Transverse colon (tissue), 4 donors: ENCODE results near the gene SLC22A3. TPM values are rescaled to one million over a fixed set of nuclear protein-coding genes. Genes with fewer than 3 reads are reported as not detected.

Source experiments
- DNase-seq: peaks from one replicate; pipeline ENCODE4 v3.0.0-alpha.2; 2019
- H3K27ac ChIP-seq, 4 donors: fragments of 200-600 bp; sonication (generic); 2 replicates each; pipeline ENCODE4 v1.5.1; 2016 to 2018; ENCODE audit warnings: inconsistent platforms in 4 of 4
- H3K27me3 ChIP-seq: fragments of 200-600 bp; sonication (generic); 2 replicates; pipeline ENCODE4 v1.5.1; 2017; ENCODE audit warnings: inconsistent platforms
- H3K36me3 ChIP-seq, 4 donors: fragments of 200-600 bp; sonication (generic); 2 replicates each; pipeline ENCODE4 v1.5.1; 2017 to 2019; ENCODE audit warnings: inconsistent platforms in 4 of 4
- H3K4me1 ChIP-seq, 4 donors: fragments of 200-600 bp; sonication (generic); 2 replicates each; pipeline ENCODE4 v1.5.1; 2017 to 2020; ENCODE audit warnings: inconsistent platforms in 4 of 4
- H3K4me3 ChIP-seq, 4 donors: fragments of 200-600 bp; sonication (generic); 1 replicate in 1 of 4; 2 replicates in 3 of 4; pipeline versions ENCODE4 v1.5.1 to v1.6.1; 2017 to 2019; ENCODE audit warnings: inconsistent platforms in 4 of 4
- H3K9me3 ChIP-seq, 2 donors: fragments of 200-600 bp; sonication (generic); 2 replicates each; pipeline ENCODE4 v1.5.1; 2017 to 2019; ENCODE audit warnings: inconsistent platforms in 2 of 2
- CTCF ChIP-seq, 5 experiments: fragments of 200-600 bp in 3 of 5; fragments of 450-650 bp in 2 of 5; sonication (generic) in 3 of 5; IDR thresholded peaks; 1 replicate in 2 of 5; 2 replicates in 3 of 5; pipeline ENCODE4 v1.5.1; 2016 to 2017; ENCODE audit warnings: antibody characterized with exemption in 5 of 5, inconsistent platforms in 3 of 5, mild to moderate bottlenecking in 2 of 5, moderate library complexity in 1 of 5
- EP300 ChIP-seq: sonication (generic); formaldehyde crosslinking; IDR thresholded peaks from one replicate; pipeline ENCODE4 v1.6.1; 2017; ENCODE audit warnings: antibody characterized with exemption, low read depth
- POLR2A ChIP-seq: fragments of 450-650 bp; IDR thresholded peaks from one replicate; pipeline ENCODE4 v1.6.1; 2016; ENCODE audit warnings: antibody characterized with exemption, mild to moderate bottlenecking, moderate library complexity
- POLR2AphosphoS5 ChIP-seq, 3 donors: sonication (generic); formaldehyde crosslinking; IDR thresholded peaks; one replicate each; pipeline ENCODE4 v1.6.1; 2016; ENCODE audit warnings: antibody characterized with exemption in 3 of 3
- WGBS, 2 donors: methylation state at CpG; one replicate each; pipeline ENCODE4 v1.1.5; 2018; ENCODE audit warnings: low coverage in 1 of 2; 5-methylcytosine and 5-hydroxymethylcytosine counted together
- in situ Hi-C, 4 donors: fragments of 200-750 bp; cut with MboI; loops; one replicate each; pipeline versions ENCODE4 v1.15.0 to v1.15.1; 2017; ENCODE audit warnings: low sequenced_read_pairs in 3 of 4, low pct_ligation_motif_present in 1 of 4, low pct_unique_long_range_greater_than_20kb in 1 of 4
- intact Hi-C: fragments of 100-400 bp; cut with DNase I; formaldehyde crosslinking; loops from one replicate; pipeline ENCODE4 v1.15.1; 2023; ENCODE audit warnings: low total_unique reads
- total RNA-seq, 4 donors: library from RNA; depleted of rRNA; stranded (reverse); fragments of >200 nt; gene quantifications; one replicate each; pipeline ENCODE4 v1.1.0, GENCODE V29; 2016

SLC22A3 gene
- total RNA-seq, 4 donors from 2014 or later: 4.5 to 12.0 (median 6.9) TPM

GRCh38 chr6:160420969-160421556 is 72.9 kb downstream of the SLC22A3 start:
- peaks cover 0 to 3% (median 0%) of the 10 kb centered on the region in 4 donors for H3K4me1 ChIP-seq
- DNase-seq: no peak
- H3K4me3 ChIP-seq: no peak overlapping the region
- no peaks in the 10 kb centered on the region for H3K27me3 ChIP-seq
- in situ Hi-C loops: no loop called here
- TF ChIP-seq EP300 (no peak), CTCF (IDR thresholded peaks at IDR 0.05) (no peak), POLR2AphosphoS5 (IDR thresholded peaks at IDR 0.05) (no peak), POLR2A (no peak)
- intact Hi-C loops: no loop called here
- H3K36me3 ChIP-seq: no peaks in the 10 kb centered on the region
- no peaks in the 10 kb centered on the region for H3K9me3 ChIP-seq
- peak overlapping the region; percentile 23 to 79 (median 67) for H3K27ac ChIP-seq
- WGBS, 2 donors: 75 to 86% methylated on average over 4 to 7 of the region's 7 CpGs

GRCh38 chr6:160421854-160422253 is 73.7 kb downstream of the SLC22A3 start:
- 62 to 81% methylated on average over 5 of the region's 5 CpGs for WGBS, 2 donors
- Histone ChIP-seq H3K27me3 (no peaks in the 10 kb centered on the region), H3K4me1 (peaks cover 0 to 3% (median 0%) of the 10 kb centered on the region in 4 donors), H3K9me3 (no peaks in the 10 kb centered on the region), H3K36me3 (no peaks in the 10 kb centered on the region), H3K27ac (peak overlapping the region; percentile 23 to 79 (median 67)), H3K4me3 (no peak overlapping the region)
- intact Hi-C loops (no loop called here), in situ Hi-C loops (no loop called here)
- peak; percentile 15 for DNase-seq
- TF ChIP-seq EP300 (no peak), CTCF (IDR thresholded peaks at IDR 0.05) (no peak), POLR2A (no peak), POLR2AphosphoS5 (IDR thresholded peaks at IDR 0.05) (no peak)

- H3K27me3 ChIP-seq: no peaks in the 10 kb centered on the region
- in situ Hi-C loops (no loop called here), intact Hi-C loops (no loop called here)
- H3K4me1 ChIP-seq: peaks cover 0 to 11% (median 4%) of the 10 kb centered on the region in 4 donors
- DNase-seq: no peak
- no peaks in the 10 kb centered on the region for H3K36me3 ChIP-seq
- TF ChIP-seq POLR2AphosphoS5 (IDR thresholded peaks at IDR 0.05) (no peak), POLR2A (no peak), CTCF (IDR thresholded peaks at IDR 0.05) (no peak), EP300 (no peak)
- H3K27ac ChIP-seq: no peak overlapping the region
- H3K4me3 ChIP-seq: no peak overlapping the region
- H3K9me3 ChIP-seq: no peaks in the 10 kb centered on the region
These were observed 76.1 kb downstream of the SLC22A3 start for GRCh38 chr6:160424256-160424655.

- WGBS, 2 donors: 71 to 75% methylated on average over 3 of the region's 3 CpGs
- TF ChIP-seq POLR2AphosphoS5 (IDR thresholded peaks at IDR 0.05) (no peak), CTCF (IDR thresholded peaks at IDR 0.05) (no peak), EP300 (no peak), POLR2A (no peak)
- intact Hi-C loops (no loop called here), in situ Hi-C loops (no loop called here)
- no peak overlapping the region for H3K27ac ChIP-seq
- no peak for DNase-seq
- H3K36me3 ChIP-seq: no peaks in the 10 kb centered on the region
- H3K27me3 ChIP-seq: no peaks in the 10 kb centered on the region
- no peaks in the 10 kb centered on the region for H3K9me3 ChIP-seq
- peaks cover 0 to 11% (median 5%) of the 10 kb centered on the region in 4 donors for H3K4me1 ChIP-seq
- no peak overlapping the region for H3K4me3 ChIP-seq
These were observed 78.0 kb downstream of the SLC22A3 start for GRCh38 chr6:160426136-160426535.
